AG09309 (cell line): ENCODE data around the gene CGRRF1.

ENCODE experiments used
- DNase-seq: peaks from one replicate; pipeline ENCODE4 v3.0.0-alpha.2; 2010; ENCODE audit warnings: low read depth
- H3K4me3 ChIP-seq: 2 replicates; pipeline ENCODE4 v1.5.1; 2011; ENCODE audit warnings: mild to moderate bottlenecking, low read depth, low read length, moderate library complexity; ENCODE audit not compliant: control insufficient read depth
- TF ChIP-seq, protein P1 (sequence below): IDR thresholded peaks from 2 replicates; pipeline ENCODE4 v1.5.1; 2011; ENCODE audit warnings: mild to moderate bottlenecking, low read depth, low read length, inconsistent platforms; ENCODE audit not compliant: insufficient read depth, control insufficient read depth; ENCODE audit errors: missing control alignments

CGRRF1 gene

DNA sequence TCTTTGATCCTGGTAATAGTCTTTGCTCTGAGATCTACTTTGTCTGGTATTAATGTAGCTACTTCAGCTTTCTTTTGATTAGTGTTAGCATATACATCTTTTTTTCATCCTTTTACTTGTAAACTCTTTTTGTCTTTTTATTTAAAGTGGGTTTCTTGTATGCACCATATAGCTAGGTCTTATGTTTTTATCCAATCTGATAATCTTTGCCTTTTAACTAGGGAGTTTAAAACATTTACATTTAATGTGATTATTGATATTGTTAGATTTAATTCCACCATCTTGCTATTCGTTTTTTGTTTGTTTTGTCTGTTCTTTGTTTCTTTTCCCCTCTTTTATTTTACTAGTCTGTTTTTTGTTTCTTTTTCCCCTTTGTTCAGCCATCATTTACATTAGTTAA is 6.0 kb downstream of the CGRRF1 start:
- no peak overlapping the region for H3K4me3 ChIP-seq
- no peak for DNase-seq
- TF ChIP-seq, protein P1, sequence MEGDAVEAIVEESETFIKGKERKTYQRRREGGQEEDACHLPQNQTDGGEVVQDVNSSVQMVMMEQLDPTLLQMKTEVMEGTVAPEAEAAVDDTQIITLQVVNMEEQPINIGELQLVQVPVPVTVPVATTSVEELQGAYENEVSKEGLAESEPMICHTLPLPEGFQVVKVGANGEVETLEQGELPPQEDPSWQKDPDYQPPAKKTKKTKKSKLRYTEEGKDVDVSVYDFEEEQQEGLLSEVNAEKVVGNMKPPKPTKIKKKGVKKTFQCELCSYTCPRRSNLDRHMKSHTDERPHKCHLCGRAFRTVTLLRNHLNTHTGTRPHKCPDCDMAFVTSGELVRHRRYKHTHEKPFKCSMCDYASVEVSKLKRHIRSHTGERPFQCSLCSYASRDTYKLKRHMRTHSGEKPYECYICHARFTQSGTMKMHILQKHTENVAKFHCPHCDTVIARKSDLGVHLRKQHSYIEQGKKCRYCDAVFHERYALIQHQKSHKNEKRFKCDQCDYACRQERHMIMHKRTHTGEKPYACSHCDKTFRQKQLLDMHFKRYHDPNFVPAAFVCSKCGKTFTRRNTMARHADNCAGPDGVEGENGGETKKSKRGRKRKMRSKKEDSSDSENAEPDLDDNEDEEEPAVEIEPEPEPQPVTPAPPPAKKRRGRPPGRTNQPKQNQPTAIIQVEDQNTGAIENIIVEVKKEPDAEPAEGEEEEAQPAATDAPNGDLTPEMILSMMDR = no peak

DNA sequence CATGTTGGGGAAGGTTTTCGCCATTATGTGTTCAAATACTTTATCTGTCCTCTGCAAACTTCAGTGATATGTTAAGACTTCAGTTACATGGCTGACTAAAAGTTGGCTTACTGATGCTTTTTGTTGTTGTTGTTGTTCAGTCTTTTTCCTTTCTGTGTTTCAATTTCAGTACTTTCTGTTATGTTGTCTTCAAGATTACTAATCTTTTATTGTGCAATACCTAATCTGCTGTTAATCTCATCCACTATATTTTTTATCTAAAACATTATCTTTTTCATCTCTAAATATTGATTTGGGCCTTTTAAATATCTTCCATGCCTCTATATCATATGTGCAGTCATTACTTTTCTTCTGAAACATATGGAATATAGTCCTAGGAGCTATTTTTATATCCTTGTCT is 7.0 kb downstream of the CGRRF1 start:
- no peak for DNase-seq
- TF ChIP-seq, protein P1 = no peak
- H3K4me3 ChIP-seq = no peak overlapping the region

DNA sequence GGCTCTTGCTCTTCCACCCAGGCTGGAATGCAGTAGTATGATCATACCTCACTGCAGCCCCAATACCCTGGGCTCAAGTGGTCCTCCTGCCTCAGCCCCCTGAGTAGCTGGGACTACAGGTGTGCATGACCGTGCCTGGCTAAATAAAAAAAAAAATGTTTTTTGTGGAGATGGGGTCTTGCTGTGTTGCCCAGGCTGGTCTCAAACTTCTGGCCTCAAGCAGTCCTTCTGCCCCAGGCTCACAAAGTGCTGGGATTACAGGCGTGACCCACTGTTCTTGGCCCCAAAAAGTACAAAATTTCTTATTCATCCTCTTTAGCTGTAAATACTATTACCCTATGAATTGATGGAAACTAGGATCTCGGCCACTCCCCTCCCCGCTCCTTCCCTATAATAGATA is 14.7 kb downstream of the CGRRF1 start:
- TF ChIP-seq, protein P1 = no peak
- no peak for DNase-seq
- no peak overlapping the region for H3K4me3 ChIP-seq

DNA sequence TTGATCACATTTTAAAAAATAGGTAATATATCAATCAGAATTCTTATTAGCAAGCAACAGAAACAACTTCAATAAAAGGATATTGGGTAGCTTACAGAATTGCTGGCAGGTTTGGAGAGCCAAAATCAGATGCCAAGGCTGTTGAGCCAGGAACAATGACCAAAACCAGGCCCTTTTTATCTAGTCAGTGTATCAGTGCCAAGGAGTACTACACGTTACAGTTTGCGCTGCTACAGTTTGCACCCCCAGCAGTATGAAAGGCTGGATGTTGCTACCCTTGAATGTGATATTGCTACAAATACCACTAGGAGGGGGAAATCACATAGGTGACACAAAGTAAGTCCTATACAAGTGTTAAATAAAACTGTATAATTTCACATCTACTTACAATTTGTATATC is 19.3 kb downstream of the CGRRF1 start:
- no peak overlapping the region for H3K4me3 ChIP-seq

DNA sequence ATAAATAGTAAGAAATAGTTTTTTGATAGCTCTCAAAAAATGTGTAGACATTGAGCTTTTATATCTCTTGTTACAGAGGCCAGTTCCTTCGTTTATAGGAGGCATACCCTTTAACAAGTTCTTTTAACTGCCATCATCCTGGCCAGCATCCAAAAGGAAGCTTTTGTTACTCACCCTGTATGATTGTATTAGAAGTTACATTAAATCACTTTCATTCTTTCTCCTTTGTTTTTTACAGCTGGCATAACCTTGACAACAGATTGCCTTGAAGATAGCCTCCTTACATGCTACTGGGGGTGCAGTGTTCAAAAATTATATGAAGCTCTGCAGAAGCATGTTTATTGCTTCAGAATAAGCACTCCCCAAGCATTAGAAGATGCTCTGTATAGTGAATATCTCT is 20.1 kb downstream of the CGRRF1 start:
- no peak overlapping the region for H3K4me3 ChIP-seq
- peak; percentile 31 for DNase-seq
- TF ChIP-seq, protein P1 = no peak

More for the DNA sequence above, 19.3 kb downstream of the CGRRF1 start:
- TF ChIP-seq, protein P1 = no peak
- DNase-seq = no peak

DNA sequence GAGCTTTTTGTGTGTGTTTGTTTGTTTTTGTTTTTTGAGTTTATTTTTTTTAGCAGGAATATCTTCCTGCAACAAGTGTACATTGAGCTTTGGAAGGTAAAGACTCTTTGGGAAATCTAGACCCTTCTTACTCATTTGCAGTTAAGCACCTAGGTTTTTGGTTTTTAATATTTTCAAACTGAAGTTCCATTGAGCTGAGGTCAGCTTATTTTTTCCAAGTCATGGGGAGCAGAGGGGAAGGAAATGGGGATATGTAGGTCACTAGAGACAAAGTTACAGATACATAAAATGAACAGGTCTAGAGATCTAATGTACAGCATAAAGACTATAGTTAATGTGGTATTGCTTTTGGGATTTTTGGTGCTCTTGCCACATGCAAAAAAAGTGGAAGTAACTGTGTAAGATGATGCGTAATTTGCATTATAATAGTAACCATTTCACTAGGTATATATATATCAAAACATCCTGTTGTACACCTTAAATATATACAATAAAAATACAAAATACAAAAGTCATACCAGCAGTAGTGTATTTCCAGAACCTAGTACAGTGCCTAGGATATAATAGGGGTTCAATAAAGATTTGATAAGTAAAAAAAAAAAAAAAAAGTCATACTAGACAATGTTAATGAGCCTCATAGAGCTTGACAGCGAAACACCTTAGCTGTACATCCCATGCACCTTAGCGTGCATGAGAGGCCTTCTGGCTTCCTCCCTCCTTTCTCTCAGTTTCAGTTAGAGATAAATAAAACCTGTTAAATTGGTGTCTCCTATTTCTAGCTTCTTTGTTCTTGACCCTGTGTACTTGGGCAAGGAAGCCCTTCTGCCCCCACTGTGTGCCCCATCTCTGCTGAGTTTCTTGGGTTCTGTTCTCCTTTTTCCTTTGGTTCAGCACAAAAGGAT is 22.7 kb downstream of the CGRRF1 start:
- no peak for DNase-seq
- TF ChIP-seq, protein P1 = no peak
- no peak overlapping the region for H3K4me3 ChIP-seq
